GM21786 (cell line): ENCODE measurements around the gene CNPY4.

ENCODE experiments used
- ATAC-seq: cut with Tn5 transposase; IDR thresholded peaks from one replicate; pipeline ENCODE4 v1.9.1; 2021; ENCODE audit not compliant: unreplicated experiment

CNPY4 gene

DNA sequence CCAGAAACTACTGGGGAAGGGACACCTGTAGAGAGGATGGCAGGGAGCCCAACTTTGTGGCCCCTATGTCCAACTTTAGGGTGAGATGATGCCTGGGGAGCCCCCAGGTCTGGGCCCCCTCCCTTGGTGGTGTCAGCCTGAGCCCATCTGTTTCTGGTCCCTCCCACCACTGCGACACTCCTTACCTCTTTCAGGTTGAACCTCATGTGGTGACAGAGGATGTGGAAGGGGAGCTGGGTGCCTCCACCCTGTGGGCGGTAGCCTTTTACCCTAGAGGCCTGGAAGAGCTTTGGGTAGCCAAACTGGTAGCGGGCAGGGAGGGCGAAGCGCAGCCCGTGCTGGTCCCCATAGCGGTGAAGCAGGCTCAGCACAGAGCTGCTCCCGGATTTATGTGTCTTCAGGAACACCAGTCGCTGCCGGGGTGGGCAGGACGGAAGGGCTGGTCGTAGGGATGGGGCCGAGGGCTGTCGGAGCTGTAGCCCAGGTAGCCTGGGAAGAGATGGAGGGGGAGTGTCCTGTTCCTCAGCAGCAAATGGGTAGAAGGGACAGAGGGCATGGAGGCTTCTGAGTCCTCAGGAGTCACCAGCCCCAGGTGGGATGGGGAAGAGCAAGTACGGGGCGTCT lies 47.0 kb downstream of the CNPY4 start:
- ATAC-seq = no peak

DNA sequence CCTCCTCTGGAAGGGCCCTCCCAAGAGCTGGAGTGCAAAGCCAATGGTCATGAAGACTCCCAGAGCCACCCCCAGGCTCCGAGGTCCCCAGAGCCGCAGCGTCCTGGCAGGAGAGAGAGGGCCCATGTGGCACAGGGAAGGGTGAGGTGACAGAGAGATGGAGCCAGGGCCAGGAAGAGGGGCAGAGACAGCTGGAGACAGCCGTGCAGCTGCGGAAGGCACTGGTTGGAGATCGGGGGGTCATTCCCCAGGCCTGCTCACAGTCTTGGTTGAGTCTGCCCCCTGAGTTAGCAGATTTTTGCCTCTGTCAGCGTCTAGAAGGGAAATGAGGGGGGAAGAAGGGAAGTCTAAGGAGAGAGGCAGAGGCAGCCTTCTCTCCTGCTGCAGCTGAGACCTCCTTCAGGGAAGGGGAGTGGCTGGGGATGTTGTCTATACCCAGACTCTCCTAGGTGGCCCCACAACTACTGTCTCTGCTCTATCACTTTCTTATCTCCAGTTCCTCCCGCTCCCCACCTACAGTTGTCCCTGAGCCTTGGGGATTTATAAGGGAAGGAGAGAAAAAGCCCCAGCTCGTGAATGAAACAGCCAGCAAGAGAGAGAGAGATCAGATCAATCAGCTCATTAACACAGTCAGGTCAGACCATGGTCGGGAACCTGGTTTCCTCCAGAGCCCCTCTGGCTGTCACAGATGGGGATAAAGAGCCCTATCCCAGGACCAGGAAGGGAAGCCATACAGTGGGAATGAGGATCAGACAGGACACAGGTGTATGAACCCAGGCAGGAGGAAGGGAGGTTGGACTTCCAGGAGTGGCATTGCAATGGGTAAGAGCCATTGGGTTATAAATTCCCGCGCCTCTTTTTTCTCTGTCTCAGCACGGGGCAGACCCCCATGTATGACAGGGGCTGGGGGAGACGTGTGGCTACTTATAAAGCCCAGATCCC lies 47.8 kb downstream of the CNPY4 start:
- no peak for ATAC-seq

DNA sequence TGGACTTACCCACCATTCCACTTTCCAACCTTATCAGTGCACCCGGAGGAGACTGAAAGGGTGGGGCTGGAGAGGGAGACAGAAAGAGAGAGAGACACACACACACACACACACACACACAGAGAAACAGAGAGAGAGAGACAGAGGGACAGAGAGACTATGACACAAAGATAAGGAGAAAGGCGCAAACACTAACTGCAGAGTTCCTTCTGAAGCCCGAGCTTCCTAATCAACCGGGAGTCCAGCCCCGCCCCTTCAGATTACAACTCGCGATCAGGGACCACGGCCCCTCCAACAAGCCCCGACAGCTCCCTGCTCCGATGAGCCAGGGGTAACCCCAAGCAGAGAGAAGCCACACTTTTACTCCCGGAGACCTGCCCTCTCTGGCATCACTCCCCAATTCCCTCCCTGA lies 48.5 kb downstream of the CNPY4 start:
- ATAC-seq = no peak

DNA sequence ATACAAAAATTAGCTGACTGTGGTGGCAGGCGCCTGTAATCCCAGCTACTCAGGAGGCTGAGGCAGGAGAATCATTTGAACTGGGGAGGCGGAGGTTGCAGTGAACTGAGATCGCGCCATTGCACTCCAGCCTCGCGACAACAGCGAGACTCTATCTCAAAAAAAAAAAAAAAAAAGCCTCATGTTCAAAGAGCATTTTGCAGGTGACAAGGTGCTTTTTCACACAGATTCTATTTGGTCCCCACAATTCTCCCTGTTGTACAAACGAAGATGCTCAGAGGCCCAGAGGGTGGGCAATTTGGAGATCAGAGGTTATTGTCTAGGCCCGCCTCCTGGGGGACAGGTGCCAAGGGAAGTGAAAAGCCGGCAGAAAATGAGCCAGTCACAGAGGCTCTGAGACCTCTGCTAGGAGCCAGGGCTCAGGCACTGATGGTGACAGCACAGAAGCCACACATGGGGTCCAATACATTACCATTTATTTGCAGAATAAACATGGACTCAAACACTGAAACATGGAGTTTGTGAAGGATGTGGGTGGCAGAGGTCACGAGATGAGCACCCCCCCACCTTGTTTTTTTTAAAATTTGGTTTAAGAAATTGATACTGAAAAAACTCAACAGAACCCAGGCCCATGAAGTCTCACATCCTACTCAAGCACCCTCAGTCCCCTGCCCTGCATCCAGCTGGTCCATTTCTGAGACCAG lies 49.9 kb downstream of the CNPY4 start:
- no peak for ATAC-seq

DNA sequence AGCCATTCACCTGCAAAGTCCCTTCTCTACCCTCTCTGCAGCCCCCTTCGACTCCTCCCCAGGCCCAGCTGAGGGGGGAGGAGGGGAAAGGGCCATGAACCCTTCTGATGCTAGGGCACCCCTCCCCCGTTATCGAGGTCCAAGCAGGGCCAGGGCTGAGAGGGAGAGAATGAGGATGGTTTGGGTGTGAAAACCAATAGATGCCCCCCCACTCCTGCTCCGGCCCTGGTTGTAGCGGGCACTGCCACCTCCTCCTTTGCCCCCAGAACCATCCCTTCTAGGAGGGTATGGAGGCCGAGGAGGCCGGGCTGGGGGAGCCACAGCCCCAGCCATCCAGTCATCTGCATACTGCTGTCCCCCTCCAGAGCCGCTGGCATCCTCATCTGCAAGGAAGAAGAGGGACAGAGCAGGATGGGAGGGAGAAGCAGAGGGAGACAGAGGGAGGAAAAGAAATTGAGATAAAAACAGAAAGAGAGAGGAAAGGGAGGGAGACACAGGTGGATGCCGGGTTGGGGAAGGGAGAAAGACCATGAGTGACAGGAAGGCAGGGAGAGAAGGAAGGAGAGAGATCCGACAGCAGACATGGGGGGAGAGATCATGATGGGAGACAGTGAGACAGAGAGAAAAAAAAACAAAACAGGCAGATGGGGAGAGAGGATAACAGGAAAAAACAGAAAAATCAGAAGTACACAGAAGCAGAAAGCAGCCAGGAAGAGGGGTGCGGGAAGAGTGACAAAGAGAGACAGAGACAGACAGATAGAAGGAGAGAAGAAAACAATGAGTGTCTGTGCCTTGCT lies 50.9 kb downstream of the CNPY4 start:
- no peak for ATAC-seq

DNA sequence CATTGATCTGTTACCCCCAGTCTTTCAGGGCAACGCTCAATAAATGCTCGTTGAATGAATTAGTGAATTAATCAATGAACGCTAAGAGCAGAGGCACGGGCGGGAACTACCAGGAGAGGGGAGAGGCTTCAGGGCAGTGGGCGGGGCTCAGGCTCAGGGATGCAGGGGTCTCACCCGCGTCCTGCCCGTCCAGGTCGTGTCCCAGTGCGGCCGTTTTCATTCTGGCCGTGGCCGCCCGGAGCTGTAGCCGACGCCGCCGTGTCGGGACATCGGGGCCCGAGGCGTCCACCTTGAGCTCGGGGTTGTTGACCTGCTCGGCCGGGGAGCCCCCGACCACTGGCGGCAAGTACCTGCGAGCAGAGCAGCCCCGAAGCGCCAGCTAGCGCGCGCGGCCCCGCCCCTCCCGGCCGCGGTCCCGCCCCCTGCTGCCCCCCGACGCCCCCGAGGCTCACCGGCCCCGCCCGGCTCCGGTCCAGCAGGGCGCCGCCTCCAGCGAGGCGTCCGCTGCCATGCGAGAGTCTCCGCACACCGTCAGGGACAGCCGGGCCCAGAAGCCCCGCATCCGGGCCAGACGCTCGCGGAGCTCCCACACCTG lies 51.8 kb downstream of the CNPY4 start:
- no peak for ATAC-seq

DNA sequence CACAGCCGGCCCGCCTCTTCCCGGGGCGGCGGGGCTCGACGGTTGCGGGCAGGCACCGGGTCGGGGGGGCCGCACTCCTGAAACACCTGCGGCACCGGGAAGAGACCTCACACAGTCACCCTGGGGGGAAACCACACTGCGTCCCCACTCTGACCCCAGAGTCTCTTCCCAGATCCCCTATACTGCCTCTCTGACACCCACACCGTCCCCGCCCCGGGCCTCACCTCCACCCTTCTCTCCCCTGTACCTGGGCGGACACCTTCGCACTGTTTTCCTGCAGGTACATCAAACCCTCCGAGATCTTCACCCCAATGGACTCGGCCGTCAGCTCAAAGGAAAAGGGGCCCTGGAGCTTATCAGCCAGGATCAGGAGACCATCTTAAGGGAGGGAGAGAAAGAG lies 52.4 kb downstream of the CNPY4 start:
- no peak for ATAC-seq

DNA sequence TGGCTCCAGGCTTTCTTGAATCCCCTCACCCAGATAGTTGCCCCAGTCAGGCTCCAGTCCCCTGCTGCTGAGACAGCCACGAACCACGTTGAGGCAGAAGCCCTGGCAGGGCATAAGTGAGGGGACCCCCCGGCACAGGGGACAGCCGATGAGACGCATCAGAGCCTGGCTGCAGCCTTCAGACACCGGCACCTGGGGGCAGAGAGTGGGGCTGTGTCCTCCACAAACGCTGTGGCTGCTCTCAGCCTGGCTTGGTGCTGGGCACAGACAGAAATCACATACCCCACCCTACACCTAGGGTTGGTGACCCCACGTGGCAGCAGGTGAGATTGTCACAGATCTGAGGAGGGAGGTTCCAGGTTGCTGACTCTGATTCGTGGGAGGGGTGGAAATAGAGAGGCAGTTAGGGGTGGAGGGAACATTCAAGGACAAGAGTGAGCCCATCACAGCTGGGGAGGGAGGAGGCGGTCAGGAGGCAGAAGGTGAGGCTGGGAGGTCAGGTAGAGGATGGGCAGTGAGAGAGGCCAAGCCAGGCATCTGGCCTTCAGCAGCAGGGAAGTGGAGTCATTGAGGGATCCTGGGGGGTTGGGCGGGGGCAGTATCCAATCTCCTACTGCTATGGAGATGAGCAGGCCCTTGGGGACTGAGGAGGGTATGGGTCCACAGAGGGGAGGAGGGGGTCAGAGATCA lies 54.5 kb downstream of the CNPY4 start:
- no peak for ATAC-seq

DNA sequence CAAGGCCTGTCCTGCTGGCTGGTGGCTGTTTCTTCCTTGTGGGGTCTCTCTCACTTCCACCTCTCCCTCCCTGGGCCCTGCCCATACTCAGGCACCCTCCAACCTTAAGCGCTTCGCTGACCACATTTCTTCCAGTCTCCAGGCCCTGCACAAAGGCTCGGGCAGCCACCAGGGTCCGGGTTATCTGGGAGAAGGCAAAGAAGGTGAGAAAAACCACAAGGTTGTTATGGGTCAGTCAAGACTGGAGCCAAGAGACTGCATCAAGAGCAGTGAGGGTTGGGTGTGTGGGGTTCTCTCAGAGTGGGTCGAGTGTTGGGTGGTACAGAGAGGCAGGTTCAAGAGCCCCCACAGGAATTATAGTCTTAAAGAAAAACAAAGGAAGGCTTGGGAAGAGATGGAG lies 55.1 kb downstream of the CNPY4 start:
- no peak for ATAC-seq
